ENCODE measurements around the gene ROCK2. TPM values are rescaled to one million over a fixed set of nuclear protein-coding genes. Genes with fewer than 3 reads are reported as not detected.
"Not testable (repeated sequence)": the region's sequence is repeated elsewhere in the genome, so short reads cannot be mapped to it uniquely, and the experiment has no call there.

ROCK2 gene
- total RNA-seq, 1 donor from 2014 or later = 65.9 TPM

DNA sequence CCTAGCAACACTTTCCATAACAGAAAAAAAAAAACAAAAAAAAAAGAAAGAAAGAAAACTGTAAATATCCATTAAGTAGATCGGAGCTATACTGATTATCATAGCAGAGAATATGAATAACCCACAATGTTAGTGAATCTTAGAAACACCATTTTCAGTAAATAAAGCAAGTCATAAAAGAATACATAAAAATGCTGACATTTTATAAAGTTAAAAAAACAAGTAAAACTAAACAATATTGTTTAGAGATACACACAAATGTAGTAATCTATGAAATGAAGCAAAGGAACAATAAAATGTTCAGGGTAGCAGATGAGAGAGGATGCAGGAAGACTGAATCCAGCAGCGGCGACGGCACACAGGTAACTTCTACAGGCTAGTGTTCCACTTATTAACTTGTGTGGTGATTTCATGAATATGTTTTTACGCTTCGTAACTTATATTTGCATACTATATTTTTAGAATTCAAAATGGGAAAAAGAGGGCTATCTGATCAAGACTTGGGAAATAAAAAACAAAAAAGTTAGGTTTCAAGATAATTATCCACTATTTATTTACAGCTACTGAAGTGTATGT, 4.8 kb downstream of the ROCK2 start:
- DNase-seq = no peak

DNA sequence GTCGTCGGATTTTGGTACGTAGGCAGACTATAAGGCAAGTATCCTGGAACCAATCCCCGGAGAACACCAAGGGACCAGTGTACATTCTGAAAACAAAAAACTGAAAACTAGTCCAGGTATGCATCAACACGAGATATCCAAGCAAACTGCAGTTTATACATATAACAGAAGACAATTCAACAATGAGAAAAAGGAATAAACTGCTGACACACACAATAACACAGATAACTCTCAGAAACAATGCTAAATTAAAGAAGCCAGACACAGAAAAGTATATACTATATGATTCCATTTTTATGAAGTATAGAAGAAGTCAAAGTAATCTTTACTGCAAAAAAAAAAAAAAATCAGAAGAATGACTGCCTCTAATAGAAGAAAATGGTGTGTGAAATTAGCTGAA, 5.9 kb downstream of the ROCK2 start:
- no peak for DNase-seq

GRCh38 chr2:11337909-11338308, 6.5 kb downstream of the ROCK2 start:
- DNase-seq = no peak

- DNase-seq = no peak
These were observed 8.2 kb downstream of the ROCK2 start for GRCh38 chr2:11336189-11336588.

DNA sequence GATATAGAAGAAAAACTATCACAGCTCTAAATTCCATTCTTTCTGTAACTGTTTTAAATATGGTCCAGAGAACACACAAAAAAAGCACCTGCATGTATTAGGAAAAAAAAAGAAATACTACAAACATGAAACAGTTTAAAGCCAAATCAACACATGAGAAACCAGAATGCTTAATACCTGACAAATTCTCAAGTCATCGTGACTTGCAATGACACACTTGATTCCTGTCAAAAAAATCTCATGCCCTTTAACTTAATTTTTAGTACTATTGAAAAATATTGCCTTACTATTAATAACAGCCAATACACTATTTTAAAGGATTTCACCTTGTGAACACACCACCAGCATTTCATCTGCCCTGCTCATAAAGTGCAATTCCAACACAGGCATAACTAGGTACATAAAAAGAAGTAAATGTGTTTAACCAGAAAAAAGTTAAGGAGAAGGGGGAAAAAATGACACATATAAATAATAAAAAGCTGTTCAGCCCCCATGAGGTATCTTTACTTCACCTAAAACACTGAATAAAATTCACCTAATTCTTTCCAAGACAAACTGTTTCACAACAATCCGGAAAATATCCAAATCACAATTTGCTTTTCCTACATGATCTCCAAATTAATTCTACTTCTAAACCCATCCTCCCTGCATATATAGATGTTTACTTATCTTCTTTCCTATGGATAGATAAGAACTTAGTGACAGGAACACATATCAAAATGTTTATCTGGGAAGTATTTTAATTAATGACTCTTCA, 10.8 kb downstream of the ROCK2 start:
- DNase-seq = no peak

DNA sequence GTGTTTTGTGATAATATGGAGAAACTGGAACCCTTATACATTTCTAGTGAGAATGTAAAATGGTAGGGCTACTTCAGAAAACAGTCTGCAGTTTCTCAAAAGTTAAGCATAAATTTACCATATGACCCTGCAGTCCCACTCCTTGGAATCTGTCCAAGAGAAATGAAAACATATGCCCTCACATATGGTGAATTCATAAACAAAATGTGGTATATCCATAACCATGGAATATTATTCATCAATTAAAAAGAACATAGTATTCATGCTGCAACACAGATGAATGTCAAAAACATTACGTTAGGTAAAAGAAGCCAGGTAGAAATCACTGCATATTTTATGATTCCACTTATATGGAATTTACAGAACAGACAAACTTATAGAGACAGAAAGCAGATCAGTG, 11.8 kb downstream of the ROCK2 start:
- DNase-seq = no peak

DNA sequence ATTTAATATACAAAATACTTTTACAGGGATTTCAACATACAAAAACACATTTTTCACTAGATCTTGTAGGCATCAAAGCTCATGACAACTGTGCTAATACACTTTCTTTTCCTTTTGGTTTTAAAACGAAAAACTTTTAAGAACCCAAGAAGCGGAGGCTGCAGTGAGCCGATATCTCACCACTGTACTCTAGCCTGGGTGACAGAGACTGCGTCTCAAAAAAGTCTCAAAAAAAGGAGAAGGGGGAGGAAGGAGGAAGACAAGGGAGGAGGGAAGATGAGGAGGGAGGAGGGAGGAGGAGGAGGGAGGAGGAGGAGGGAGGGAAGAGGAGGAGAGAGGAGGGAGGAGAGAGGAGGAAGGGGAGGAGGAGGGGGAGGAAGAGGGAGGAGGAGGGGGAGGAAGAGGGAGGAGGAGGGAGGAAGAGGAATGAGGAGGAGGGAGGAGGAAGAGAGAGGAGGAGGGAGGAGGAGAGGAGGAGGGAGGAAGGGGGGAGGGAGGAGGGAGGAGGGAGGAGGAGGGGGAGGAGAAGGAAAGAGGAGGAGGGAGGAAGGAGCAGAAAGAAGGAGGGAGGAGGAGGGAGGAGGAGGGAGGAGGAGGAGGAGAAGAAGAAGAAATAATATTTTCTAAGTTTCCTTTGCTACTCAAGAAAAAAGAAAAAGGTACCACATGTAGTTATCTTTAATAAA, 13.8 kb downstream of the ROCK2 start:
- DNase-seq = no peak

GRCh38 chr2:11329776-11330175, 14.7 kb downstream of the ROCK2 start:
- no peak for DNase-seq

- DNase-seq = not testable (repeated sequence)
These were observed 15.9 kb downstream of the ROCK2 start for GRCh38 chr2:11328522-11328921.

GRCh38 chr2:11327871-11328270, 16.6 kb downstream of the ROCK2 start:
- DNase-seq = no peak

GRCh38 chr2:11326677-11327211, 17.7 kb downstream of the ROCK2 start:
- DNase-seq = peak; percentile 21

- no peak for DNase-seq
These were observed 18.3 kb downstream of the ROCK2 start for GRCh38 chr2:11325961-11326676.

GRCh38 chr2:11321847-11322246, 22.6 kb downstream of the ROCK2 start:
- no peak for DNase-seq

DNA sequence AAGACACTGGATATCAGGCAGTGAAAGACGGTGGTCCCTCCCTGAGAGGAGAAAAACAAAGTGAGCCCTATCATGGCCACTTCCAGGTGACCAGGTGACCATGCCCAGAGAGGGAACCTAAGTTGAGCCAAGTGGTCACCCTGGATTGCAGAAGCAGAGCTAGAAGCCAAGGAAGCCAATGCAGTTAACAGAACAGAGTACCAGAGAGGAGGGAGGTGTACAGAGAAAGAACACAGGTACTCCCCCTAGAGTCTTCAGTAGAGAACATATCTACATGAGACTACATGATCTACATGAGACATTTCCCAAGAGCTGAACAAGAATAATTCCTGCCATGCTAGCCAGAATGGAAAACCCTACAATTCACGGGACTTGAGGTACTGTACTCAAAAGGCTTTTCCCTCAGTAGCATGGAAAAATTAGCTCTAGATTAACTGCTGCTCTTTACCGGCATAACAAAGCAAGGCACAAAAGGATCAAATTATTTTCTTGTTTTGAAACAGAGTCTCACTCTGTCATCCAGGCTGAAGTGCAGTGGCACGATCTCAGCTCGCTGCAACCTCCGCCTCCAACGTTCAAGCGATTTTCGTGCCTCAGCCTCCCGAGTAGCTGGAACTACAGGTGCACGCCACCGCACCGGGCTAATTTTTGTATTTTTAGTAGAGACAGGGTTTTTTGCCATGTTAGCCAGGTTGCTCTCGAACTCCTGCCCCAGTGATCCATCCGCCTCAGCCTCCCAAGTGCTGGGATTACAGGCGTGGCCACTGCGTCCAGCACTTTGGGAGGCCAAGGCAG, 23.5 kb downstream of the ROCK2 start:
- DNase-seq = peak; percentile 16

DNA sequence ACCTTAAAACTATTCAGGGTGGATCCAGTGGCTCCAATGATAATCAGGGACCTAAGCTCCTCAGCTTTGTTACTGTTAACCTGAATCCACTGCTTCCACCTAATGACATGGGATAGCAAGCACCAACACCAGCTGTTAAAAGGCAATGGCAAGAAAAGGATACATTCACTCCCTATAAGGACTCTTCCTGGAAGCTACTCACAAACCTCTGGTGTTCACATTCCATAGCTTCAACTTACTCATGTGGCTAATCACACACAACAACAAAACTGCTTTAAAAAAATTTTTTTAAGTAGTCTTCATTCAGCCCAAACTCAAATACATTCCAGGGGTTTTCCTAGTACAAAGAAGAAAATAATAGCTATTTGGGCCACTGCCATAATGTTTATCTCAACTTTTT, 24.5 kb downstream of the ROCK2 start:
- DNase-seq = peak; percentile 17

DNA sequence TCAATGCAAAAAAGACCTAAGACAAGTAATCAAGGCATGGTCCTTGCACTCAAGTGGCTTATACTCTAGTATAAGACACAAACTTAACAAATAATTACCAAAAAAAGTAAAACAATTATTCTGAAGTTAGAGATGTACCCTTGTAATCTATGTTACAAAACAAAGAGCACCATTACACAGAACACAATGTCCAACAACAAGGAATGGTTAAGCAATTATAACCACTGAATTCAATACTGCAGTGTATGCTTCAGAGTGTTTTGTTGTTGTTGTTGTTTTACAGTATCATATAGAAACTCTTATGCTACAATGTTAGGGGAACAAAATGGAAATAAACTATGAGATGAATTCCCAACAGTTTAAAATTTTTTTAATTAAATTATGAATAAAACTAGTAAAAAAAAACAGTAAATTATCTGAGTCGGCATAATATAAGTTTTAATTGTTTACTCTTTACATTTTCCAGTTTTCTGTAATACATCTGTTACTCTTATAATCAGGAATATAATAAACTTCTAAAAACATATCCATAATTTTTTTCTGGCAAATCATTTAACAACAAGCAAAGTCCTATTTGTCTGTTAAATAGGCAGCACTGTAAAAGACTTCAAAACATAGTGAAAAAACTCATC, 29.2 kb downstream of the ROCK2 start:
- DNase-seq = no peak

GRCh38 chr2:11314487-11314886, 29.9 kb downstream of the ROCK2 start:
- DNase-seq = no peak

DNA sequence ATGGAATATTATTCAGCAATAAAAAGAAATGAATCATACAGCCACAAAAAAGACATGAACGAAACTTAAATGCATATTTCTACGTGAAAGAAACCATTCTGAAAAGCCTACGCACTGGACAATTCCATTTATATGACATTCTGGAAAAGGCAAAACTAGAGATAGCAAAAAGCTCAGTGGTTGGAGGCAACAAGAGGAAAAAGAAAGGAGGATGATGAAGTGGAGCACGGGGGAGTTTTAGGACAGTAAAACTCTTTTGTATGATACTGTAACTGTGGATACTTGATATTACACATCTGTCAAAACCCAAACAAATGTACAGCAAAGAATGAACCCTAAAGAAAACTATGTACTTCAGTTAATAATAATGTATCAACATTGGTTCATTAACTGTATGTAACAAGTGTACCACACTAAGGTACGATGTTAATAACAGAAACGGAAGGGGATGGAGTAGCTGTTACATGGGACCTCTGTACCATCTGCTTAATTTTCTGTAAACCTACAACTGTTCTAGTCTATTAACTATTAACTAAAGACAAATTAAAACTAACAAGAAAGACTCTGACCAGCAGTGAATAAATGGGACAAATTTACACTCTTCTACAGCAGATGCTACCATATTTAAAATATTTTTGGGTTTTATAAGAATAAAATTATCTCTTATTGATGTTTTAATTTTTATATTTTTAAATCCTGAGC, 31.5 kb downstream of the ROCK2 start:
- no peak for DNase-seq

- DNase-seq = no peak
These were observed 32.9 kb downstream of the ROCK2 start for GRCh38 chr2:11311543-11311942.

GRCh38 chr2:11310212-11310611, 34.2 kb downstream of the ROCK2 start:
- no peak for DNase-seq

GRCh38 chr2:11309706-11310105, 34.7 kb downstream of the ROCK2 start:
- no peak for DNase-seq
